ENCODE measurements around the gene TRIM68.

The TRIM68 gene

DNA sequence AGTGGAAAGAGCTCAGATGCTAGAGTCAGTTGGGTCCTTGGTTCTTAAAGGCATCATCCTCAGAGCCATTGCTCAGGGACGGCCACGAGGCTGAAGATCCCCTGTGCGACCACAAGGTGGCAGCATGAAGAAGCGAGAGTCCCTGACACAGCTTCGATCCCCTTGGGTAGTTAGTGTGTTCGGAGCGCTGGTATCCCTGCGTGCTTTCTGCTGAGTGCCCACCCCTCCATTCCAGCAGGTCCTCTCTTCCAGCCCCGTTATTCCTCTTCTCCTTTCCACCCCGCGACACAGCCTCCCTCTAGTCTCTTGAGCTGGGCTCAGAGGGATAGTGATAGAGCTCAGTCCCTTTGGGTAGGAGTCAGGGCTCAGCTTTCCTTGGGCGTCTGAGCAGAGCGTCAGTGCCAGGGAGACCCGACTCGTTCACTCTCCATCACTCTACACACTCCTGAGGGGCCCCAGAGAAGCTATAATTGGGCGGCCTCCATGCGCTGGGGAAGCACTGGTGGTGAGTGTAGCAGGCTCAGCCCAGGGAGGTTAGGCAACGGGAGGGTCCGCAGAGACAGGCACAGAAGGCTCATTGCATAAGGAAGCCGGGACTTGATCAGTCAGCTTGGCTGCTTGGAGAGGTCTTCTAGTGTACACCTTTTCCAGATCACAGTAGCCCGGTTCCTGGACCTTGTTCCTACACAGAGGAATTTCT, 29.1 kb upstream of the TRIM68 start, which contains the start of gene OR51D1:
Gene OR51D1 (plus strand): TSS at position 516 of the 700 bp plus-strand sequence. CDS start 2,314 bp downstream, outside the sequence.
- no peaks in the 10 kb centered on the region for H3K36me3 ChIP-seq (ENCODE audit: insufficient read depth, low read length)
- no peak within 1 kb of the TSS for H3K9ac ChIP-seq (ENCODE audit: low read depth, low read length)
- H3K4me1 ChIP-seq (ENCODE audit: control insufficient read depth, insufficient read depth, low read length): peaks cover 2% of the 10 kb centered on the region
- H3K4me2 ChIP-seq (ENCODE audit: low read length): peak within 1 kb of the TSS; percentile 74
- no peaks in the 10 kb centered on the region for H3K9me3 ChIP-seq (replicated peaks; ENCODE audit: low read length)
- H3K4me3 ChIP-seq (ENCODE audit: low read length): no peak within 1 kb of the TSS
- peaks cover 26% of the 10 kb centered on the region for H3K27me3 ChIP-seq (ENCODE audit: control insufficient read depth, insufficient read depth, low read length)

GRCh38 chr11:4636136-4636535, 28.1 kb upstream of the TRIM68 start:
- no peak overlapping the region for H3K4me2 ChIP-seq (ENCODE audit: low read length)
- H3K36me3 ChIP-seq (ENCODE audit: insufficient read depth, low read length): no peaks in the 10 kb centered on the region
- no peak overlapping the region for H3K4me3 ChIP-seq (ENCODE audit: low read length)
- H3K9me3 ChIP-seq (replicated peaks; ENCODE audit: low read length): no peaks in the 10 kb centered on the region
- H3K9ac ChIP-seq (ENCODE audit: low read depth, low read length): no peak overlapping the region
- H3K4me1 ChIP-seq (ENCODE audit: control insufficient read depth, insufficient read depth, low read length): peaks cover 2% of the 10 kb centered on the region
- H3K27me3 ChIP-seq (ENCODE audit: control insufficient read depth, insufficient read depth, low read length): peaks cover 26% of the 10 kb centered on the region

DNA sequence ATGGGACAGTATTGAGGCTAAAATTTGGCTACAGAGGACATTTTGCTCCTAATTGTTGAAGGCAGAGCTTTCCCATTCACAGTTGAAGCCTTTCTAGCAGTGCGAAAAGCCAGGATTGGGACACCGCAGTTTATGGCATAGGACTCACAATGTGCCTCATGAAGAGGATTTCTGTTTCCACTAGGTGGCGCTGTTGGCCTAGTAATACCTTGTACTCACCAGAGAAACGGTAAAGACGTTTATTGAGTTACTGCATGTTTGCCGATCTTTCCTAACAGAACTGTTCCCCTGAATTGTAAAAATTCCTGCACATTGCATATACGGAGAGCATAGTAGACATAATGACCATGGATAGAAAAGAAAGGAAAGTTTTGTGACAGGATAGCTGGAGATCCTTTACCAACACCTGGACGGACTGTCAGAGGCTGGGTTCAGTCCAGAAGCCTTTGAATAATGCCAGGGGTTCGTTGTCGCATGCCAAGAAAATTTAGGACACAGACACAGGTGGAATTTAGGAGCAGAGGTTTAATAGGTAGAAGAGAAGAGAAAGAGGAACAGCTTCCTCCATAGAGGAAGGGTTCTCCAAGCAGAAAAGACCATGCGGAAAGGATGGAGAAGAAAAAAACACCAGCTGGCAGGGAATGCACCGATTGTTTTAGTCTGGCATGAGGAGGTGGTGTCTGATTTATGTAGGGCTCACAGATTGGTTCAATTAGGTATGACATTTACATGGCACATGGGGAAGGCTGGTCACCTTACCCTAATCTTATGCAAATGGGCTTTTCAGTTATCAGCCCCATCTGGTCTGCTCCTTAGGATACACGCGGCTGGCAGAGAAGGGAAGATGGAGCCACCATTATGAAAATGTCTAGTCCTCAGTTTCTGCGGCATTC, 18.4 kb upstream of the TRIM68 start:
- H3K9me3 ChIP-seq (replicated peaks; ENCODE audit: low read length): no peaks in the 10 kb centered on the region
- H3K9ac ChIP-seq (ENCODE audit: low read depth, low read length): no peak overlapping the region
- peaks cover 3% of the 10 kb centered on the region for H3K27me3 ChIP-seq (ENCODE audit: control insufficient read depth, insufficient read depth, low read length)
- H3K4me1 ChIP-seq (ENCODE audit: control insufficient read depth, insufficient read depth, low read length): no peaks in the 10 kb centered on the region
- H3K4me2 ChIP-seq (ENCODE audit: low read length): no peak overlapping the region
- H3K36me3 ChIP-seq (ENCODE audit: insufficient read depth, low read length): no peaks in the 10 kb centered on the region
- no peak overlapping the region for H3K4me3 ChIP-seq (ENCODE audit: low read length)

GRCh38 chr11:4619514-4619913, 11.5 kb upstream of the TRIM68 start:
- Histone ChIP-seq H3K4me3 (ENCODE audit: low read length) (no peak overlapping the region), H3K9me3 (replicated peaks; ENCODE audit: low read length) (no peaks in the 10 kb centered on the region), H3K4me1 (ENCODE audit: control insufficient read depth, insufficient read depth, low read length) (no peaks in the 10 kb centered on the region), H3K9ac (ENCODE audit: low read depth, low read length) (no peak overlapping the region), H3K27me3 (ENCODE audit: control insufficient read depth, insufficient read depth, low read length) (peaks cover 7% of the 10 kb centered on the region), H3K36me3 (ENCODE audit: insufficient read depth, low read length) (no peaks in the 10 kb centered on the region), H3K4me2 (ENCODE audit: low read length) (no peak overlapping the region)

DNA sequence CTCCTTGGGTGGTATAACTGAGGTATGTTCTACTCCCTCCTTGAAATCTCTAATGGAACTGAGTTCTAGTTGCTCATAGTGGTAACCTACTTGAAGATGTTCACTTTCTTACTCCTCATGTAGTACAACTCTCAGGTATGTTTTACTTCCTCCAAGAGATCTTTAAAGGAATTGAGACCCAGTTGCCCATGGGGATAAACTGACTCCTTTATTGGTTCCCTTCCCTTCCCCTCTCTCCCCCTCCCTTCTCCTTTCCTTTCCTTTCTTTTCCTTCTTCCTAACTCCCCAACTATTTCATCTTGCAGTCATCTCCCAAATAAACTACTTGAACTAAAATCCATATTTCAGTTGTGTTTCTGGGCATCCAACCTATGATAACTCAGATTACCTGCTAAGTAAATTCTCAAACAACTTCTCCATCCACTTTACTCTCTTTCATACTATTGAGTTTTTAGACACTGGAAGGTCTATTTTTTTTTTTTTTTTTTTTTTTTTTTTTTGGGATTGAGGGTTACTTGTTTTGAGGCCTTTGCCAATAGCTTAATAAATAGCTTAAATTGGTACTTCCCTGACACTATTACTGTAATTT, 7.9 kb upstream of the TRIM68 start:
- Histone ChIP-seq H3K4me3 (ENCODE audit: low read length) (no peak overlapping the region), H3K9ac (ENCODE audit: low read depth, low read length) (no peak overlapping the region), H3K36me3 (ENCODE audit: insufficient read depth, low read length) (no peaks in the 10 kb centered on the region), H3K4me1 (ENCODE audit: control insufficient read depth, insufficient read depth, low read length) (no peaks in the 10 kb centered on the region), H3K27me3 (ENCODE audit: control insufficient read depth, insufficient read depth, low read length) (peaks cover 7% of the 10 kb centered on the region), H3K9me3 (replicated peaks; ENCODE audit: low read length) (no peaks in the 10 kb centered on the region), H3K4me2 (ENCODE audit: low read length) (no peak overlapping the region)

DNA sequence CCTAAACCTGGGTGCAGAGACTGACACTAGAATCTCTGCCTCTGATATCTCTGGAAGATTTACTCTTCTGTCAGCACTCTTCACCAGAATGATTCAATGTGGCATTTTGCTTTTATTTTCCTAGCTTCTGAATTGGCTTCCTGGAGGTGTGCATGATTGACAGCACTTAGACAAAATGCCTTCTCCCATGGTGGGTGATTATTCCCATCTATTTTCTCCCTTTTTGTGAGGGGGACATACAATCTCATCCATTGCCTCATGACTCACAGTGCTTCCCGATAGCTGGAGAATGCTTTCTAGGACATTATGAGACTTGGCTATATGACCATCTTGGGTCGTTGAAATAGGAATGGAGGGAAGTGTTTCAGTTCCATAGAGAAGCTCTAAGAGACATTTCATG, 4.0 kb upstream of the TRIM68 start:
- peaks cover 7% of the 10 kb centered on the region for H3K27me3 ChIP-seq (ENCODE audit: control insufficient read depth, insufficient read depth, low read length)
- peaks cover 6% of the 10 kb centered on the region for H3K4me1 ChIP-seq (ENCODE audit: control insufficient read depth, insufficient read depth, low read length)
- no peaks in the 10 kb centered on the region for H3K36me3 ChIP-seq (ENCODE audit: insufficient read depth, low read length)
- no peak overlapping the region for H3K9ac ChIP-seq (ENCODE audit: low read depth, low read length)
- H3K4me3 ChIP-seq (ENCODE audit: low read length): no peak overlapping the region
- no peaks in the 10 kb centered on the region for H3K9me3 ChIP-seq (replicated peaks; ENCODE audit: low read length)
- H3K4me2 ChIP-seq (ENCODE audit: low read length): no peak overlapping the region

DNA sequence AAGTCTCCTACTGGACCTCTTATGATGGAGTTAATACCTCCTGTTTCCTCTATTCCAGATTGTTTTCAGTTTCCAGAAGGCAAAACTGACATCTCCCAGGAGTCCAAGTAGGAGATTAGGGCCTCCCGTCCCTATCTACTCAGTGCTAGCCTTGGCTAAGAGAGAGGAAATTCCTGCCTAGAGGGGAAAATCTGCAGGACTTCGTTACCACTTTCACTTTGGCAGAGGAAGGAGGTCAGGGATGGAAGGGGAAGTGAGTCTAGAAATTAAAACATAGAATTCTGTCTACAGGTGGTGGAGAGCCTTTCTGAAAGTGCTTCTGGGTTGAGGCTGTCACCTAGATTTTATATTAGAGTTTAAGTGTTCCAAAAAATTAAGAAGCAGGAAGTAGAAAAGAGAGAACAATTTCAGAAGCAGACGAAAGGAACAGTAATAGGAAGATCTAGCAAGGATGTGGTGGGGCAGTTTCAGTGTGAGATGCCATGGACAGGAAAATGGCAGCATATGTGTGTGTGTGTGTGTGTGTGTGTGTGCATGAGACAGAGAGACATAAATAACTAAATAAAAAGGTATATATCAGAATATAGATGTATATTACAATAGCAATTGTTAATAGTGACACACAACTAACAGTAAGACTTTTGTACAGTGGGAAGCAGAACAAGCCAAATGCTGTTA, 2.4 kb upstream of the TRIM68 start:
- Histone ChIP-seq H3K4me1 (ENCODE audit: control insufficient read depth, insufficient read depth, low read length) (peaks cover 14% of the 10 kb centered on the region), H3K36me3 (ENCODE audit: insufficient read depth, low read length) (no peaks in the 10 kb centered on the region), H3K9me3 (replicated peaks; ENCODE audit: low read length) (no peaks in the 10 kb centered on the region), H3K4me2 (ENCODE audit: low read length) (peak overlapping the region; percentile 45), H3K4me3 (ENCODE audit: low read length) (peak overlapping the region; percentile 20), H3K9ac (ENCODE audit: low read depth, low read length) (no peak overlapping the region), H3K27me3 (ENCODE audit: control insufficient read depth, insufficient read depth, low read length) (peaks cover 7% of the 10 kb centered on the region)

- Histone ChIP-seq H3K4me2 (ENCODE audit: low read length) (peak overlapping the region; percentile 75), H3K4me1 (ENCODE audit: control insufficient read depth, insufficient read depth, low read length) (peaks cover 14% of the 10 kb centered on the region), H3K27me3 (ENCODE audit: control insufficient read depth, insufficient read depth, low read length) (no peaks in the 10 kb centered on the region), H3K36me3 (ENCODE audit: insufficient read depth, low read length) (peaks cover 11% of the 10 kb centered on the region), H3K9ac (ENCODE audit: low read depth, low read length) (peak overlapping the region; percentile 92), H3K4me3 (ENCODE audit: low read length) (peak overlapping the region; percentile 81), H3K9me3 (replicated peaks; ENCODE audit: low read length) (no peaks in the 10 kb centered on the region)
These were observed 935 bp downstream of the TRIM68 start for GRCh38 chr11:4607096-4607495.

DNA sequence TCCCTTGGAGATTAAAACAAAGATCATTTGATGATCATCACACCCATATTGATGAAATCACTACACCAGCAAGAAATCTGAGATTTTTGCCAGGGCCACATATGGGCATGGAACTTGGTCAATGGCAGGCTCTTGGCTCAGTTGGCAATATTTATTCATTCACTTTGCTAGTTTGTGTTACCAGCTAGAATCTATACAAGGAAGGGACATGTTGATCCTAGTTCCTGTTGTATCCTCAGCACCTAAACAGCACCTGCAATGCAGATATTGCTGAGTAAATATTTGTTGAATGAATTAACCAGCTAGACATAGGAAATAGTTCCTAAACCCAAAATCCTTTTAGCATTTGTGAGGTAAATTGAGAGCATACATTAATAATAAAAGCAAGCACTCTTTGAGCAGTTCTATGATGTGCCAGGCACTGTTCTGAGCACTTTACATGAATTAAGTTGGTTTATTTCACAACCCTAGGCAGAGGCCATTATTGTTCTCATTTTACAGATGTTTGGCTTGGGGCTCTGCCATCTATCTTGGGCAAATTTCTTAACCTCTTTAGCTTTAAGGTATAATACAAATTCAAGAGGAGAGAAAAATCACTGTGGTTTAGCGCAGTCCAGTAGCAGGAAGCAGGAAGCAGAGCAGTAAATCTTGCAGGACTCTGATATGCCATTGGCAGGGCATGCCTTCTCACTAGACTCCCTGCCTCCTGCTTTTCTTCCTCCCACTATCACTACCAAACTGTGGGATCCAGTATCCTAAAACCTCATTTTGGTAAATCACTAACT, 1.6 kb downstream of the TRIM68 start:
- Histone ChIP-seq H3K4me1 (ENCODE audit: control insufficient read depth, insufficient read depth, low read length) (peaks cover 14% of the 10 kb centered on the region), H3K27me3 (ENCODE audit: control insufficient read depth, insufficient read depth, low read length) (no peaks in the 10 kb centered on the region), H3K9me3 (replicated peaks; ENCODE audit: low read length) (no peaks in the 10 kb centered on the region), H3K9ac (ENCODE audit: low read depth, low read length) (no peak overlapping the region), H3K36me3 (ENCODE audit: insufficient read depth, low read length) (peaks cover 15% of the 10 kb centered on the region), H3K4me3 (ENCODE audit: low read length) (peak overlapping the region; percentile 81), H3K4me2 (ENCODE audit: low read length) (peak overlapping the region; percentile 75)

- Histone ChIP-seq H3K9ac (ENCODE audit: low read depth, low read length) (no peak overlapping the region), H3K27me3 (ENCODE audit: control insufficient read depth, insufficient read depth, low read length) (no peaks in the 10 kb centered on the region), H3K9me3 (replicated peaks; ENCODE audit: low read length) (no peaks in the 10 kb centered on the region), H3K36me3 (ENCODE audit: insufficient read depth, low read length) (peaks cover 28% of the 10 kb centered on the region), H3K4me3 (ENCODE audit: low read length) (no peak overlapping the region), H3K4me2 (ENCODE audit: low read length) (no peak overlapping the region), H3K4me1 (ENCODE audit: control insufficient read depth, insufficient read depth, low read length) (peaks cover 14% of the 10 kb centered on the region)
These were observed 3.0 kb downstream of the TRIM68 start for GRCh38 chr11:4605057-4605456.

Data from skeletal muscle satellite cell (primary cell).